HCEC 1CT (cell line): ENCODE measurements around the gene PXT1.

ENCODE experiments used
- DNase-seq: peaks from one replicate; pipeline ENCODE4 v3.0.0-alpha.2; 2017

PXT1 gene

GRCh38 chr6:36343109-36343680, 99.5 kb downstream of the PXT1 start:
- no peak for DNase-seq

GRCh38 chr6:36340618-36341454, 101.8 kb downstream of the PXT1 start:
- DNase-seq: peak; percentile 39
